NB4 (cell line): ENCODE data around the gene DLG2.

Source experiments
- DNase-seq: peaks from one replicate; pipeline ENCODE4 v3.0.0; 2010; ENCODE audit warnings: low read depth
- H3K4me3 ChIP-seq: one replicate; pipeline ENCODE4 v1.5.1; 2011; ENCODE audit warnings: mild to moderate bottlenecking, low read depth, low read length, moderate library complexity
- MYC ChIP-seq: IDR thresholded peaks from 2 replicates; pipeline ENCODE4 v1.6.1; 2011; ENCODE audit warnings: low read depth, low read length
- POLR2A ChIP-seq: IDR thresholded peaks from 2 replicates; pipeline ENCODE4 v1.6.1; 2011; ENCODE audit warnings: mild to moderate bottlenecking; ENCODE audit not compliant: insufficient read length; ENCODE audit errors: extremely low read depth
- TF ChIP-seq, protein P1 (sequence below): IDR thresholded peaks from one replicate; pipeline ENCODE4 v1.5.1; 2012; ENCODE audit warnings: low read depth, low read length
- TF ChIP-seq, protein P2 (sequence below): IDR thresholded peaks from 2 replicates; pipeline ENCODE4 v1.6.1; 2011; ENCODE audit warnings: low read depth, low read length

The DLG2 gene

DNA sequence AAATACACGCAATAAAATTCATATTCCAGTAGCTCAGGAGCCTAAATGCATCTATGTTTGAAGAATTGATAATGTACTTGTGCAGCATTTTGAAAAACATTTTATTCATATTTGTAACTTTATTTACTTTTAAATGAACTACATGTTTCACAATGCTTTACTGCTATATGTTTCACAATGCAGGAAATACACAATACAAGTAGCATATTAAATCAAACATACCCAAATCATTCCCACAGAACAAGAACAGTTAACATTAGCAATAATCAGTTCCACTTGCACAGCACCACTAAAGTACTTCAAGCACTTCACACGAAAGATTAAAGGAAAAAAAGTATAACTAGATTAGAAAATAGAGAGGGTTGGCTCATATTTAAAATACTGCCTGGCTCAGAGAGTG, 1997.4 kb downstream of the DLG2 start:
- no peak overlapping the region for H3K4me3 ChIP-seq
- no peak for DNase-seq
- no peak for TF ChIP-seq POLR2A
- no peak for TF ChIP-seq MYC
- TF ChIP-seq, protein P1, sequence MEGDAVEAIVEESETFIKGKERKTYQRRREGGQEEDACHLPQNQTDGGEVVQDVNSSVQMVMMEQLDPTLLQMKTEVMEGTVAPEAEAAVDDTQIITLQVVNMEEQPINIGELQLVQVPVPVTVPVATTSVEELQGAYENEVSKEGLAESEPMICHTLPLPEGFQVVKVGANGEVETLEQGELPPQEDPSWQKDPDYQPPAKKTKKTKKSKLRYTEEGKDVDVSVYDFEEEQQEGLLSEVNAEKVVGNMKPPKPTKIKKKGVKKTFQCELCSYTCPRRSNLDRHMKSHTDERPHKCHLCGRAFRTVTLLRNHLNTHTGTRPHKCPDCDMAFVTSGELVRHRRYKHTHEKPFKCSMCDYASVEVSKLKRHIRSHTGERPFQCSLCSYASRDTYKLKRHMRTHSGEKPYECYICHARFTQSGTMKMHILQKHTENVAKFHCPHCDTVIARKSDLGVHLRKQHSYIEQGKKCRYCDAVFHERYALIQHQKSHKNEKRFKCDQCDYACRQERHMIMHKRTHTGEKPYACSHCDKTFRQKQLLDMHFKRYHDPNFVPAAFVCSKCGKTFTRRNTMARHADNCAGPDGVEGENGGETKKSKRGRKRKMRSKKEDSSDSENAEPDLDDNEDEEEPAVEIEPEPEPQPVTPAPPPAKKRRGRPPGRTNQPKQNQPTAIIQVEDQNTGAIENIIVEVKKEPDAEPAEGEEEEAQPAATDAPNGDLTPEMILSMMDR: no peak
- TF ChIP-seq, protein P2, sequence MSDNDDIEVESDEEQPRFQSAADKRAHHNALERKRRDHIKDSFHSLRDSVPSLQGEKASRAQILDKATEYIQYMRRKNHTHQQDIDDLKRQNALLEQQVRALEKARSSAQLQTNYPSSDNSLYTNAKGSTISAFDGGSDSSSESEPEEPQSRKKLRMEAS: no peak

DNA sequence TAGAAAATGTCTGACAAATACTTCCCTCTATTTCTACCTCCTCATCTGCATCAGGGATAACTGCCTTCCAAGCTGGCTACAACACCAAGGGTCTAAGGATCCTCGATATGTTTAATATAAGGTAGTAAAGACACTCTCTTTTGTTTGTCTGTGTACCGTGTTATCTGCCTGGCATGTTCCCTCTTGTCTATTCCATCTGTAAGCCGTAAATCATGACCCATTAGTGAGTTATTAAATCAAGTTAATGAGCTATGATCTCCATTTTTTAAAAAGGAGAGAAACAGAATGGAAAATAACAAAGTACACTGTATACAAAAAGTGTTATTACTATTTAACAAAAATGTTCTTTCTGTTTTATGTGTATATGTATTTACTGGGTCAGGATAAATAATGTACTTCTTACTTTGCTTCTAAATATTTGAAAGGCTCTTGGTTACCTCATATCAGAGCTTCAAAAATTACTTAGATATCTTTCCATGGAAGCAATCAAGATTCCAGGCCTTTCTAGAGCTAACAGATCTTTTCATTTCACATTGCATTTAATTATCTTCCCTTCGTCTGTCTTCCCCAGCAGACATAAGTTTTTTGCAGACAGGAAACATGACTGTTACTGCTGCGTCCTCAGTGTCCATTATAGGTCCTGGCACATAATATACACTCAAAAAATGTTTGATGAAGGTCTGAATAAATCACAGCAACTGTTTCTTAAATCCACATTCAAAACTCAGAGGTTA, 1998.4 kb downstream of the DLG2 start:
- no peak for DNase-seq
- TF ChIP-seq, protein P2: no peak
- TF ChIP-seq, protein P1: no peak
- TF ChIP-seq POLR2A (no peak), MYC (no peak)
- no peak overlapping the region for H3K4me3 ChIP-seq

DNA sequence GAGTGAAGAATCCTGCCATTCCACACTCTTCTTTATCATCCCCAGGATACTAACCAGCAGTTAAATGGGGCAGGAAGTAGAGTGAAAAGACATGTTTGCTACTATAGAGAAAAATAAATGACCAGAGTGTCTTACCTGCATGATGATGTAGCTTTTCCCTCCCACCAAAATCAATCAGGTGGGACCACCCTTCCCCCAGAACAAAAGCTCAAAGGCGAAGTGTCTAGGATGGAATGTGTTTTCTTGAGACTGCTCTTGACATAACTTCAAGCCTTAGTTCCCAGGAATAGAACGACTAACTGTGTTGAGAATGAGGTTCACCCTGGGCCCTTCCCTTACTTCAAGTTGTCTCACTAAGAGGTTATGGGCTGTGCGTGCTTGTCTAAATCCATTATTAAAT, 2001.8 kb downstream of the DLG2 start:
- DNase-seq: no peak
- H3K4me3 ChIP-seq: no peak overlapping the region
- TF ChIP-seq, protein P2: no peak
- TF ChIP-seq, protein P1: no peak
- TF ChIP-seq MYC (no peak), POLR2A (no peak)

DNA sequence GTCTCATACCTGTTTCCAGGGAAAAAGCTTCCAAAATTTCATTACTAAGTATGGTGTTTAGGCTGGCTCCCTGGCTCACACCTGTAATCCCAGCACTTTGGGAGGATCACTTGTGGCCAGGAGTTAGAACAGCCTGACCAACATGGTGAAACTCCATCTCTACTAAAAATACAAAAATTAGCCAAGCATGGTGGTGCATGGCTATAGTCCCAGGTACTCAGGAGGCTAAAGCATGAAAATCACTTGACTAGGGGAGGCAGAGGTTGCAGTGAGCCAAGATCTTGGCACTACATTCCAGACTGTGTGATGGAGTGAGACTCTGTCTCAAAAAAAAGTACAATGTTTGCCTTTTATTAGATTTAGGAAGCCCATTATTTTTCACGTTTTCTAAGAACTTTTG, 2009.5 kb downstream of the DLG2 start:
- TF ChIP-seq, protein P2: no peak
- TF ChIP-seq, protein P1: no peak
- TF ChIP-seq POLR2A (no peak), MYC (no peak)
- H3K4me3 ChIP-seq: no peak overlapping the region
- no peak for DNase-seq

- no peak for DNase-seq
- H3K4me3 ChIP-seq: no peak overlapping the region
- TF ChIP-seq, protein P1: no peak
- no peak for TF ChIP-seq MYC
- no peak for TF ChIP-seq POLR2A
- TF ChIP-seq, protein P2: no peak
Observed at GRCh38 chr11:83613767-83614121, 2013.4 kb downstream of the DLG2 start.
